ENCODE data around the gene EEFSEC.

The EEFSEC gene

GRCh38 chr3:128379367-128380160, 226.3 kb downstream of the EEFSEC start:
- DNase-seq (ENCODE audit: low read depth): no peak
- H3K4me3 ChIP-seq (ENCODE audit: control insufficient read depth, low read depth, low read length): no peak overlapping the region
- no peak for TF ChIP-seq CTCF (IDR thresholded peaks at IDR 0.05; ENCODE audit: control insufficient read depth, insufficient read depth, low read depth, low read length, missing control alignments)

GRCh38 chr3:128380295-128380694, 227.0 kb downstream of the EEFSEC start:
- no peak for DNase-seq (ENCODE audit: low read depth)
- TF ChIP-seq CTCF (IDR thresholded peaks at IDR 0.05; ENCODE audit: control insufficient read depth, insufficient read depth, low read depth, low read length, missing control alignments): no peak
- no peak overlapping the region for H3K4me3 ChIP-seq (ENCODE audit: control insufficient read depth, low read depth, low read length)

DNA sequence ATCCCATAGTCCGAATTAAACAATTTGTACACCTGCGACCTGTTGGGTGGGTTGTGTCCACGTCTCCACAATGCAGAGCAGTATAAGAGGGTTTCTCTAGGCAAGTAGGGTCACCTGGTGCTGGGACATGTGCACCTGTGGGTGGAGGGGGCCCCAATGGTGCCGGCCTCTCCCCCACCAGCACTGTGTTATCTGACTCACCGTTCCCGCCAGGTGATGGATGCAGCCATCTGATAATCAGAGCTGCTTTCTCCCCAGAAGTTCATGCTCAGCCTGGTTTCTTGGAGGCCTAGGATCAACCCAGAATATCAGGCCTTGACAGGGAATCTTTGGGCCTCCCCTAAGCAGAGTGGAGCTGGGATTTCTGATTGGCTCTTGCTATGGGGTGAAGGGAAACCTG, 227.4 kb downstream of the EEFSEC start:
- DNase-seq (ENCODE audit: low read depth): no peak
- H3K4me3 ChIP-seq (ENCODE audit: control insufficient read depth, low read depth, low read length): no peak overlapping the region
- no peak for TF ChIP-seq CTCF (IDR thresholded peaks at IDR 0.05; ENCODE audit: control insufficient read depth, insufficient read depth, low read depth, low read length, missing control alignments)

- no peak for DNase-seq (ENCODE audit: low read depth)
These were observed 228.3 kb downstream of the EEFSEC start for GRCh38 chr3:128381609-128382008.

DNA sequence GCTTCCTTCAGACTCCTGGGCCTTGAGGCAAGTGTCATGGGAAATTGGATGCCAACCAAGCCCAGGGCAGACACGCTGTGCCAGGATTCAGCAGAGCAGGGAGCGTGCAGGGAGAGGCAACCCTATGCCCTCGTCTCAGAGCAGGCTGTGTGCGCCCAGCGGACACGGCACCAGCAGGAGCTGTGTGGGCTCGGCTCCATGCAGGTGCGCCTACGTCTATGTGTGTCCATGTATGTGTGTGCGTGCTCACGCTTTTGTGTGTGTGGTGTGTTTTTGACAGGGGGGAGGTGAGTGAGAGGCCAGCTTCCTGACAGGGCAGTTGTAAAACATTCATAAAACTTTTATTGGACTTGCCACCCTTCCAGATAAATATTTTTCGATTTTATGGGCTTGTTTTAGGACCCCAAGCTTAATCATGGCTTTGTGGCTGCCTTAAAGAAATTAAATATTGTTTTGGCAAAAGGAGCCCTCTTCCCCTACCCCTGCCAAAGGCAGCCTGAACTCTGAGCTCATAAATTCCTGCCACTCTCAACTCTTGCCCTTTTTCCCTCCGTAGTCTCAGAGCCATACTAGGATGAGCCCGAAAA, 229.0 kb downstream of the EEFSEC start:
- no peak for DNase-seq (ENCODE audit: low read depth)
- TF ChIP-seq CTCF (IDR thresholded peaks at IDR 0.05; ENCODE audit: control insufficient read depth, insufficient read depth, low read depth, low read length, missing control alignments): no peak
- H3K4me3 ChIP-seq (ENCODE audit: control insufficient read depth, low read depth, low read length): no peak overlapping the region

More at GRCh38 chr3:128381609-128382008, 228.3 kb downstream of the EEFSEC start:
- H3K4me3 ChIP-seq (ENCODE audit: control insufficient read depth, low read depth, low read length): no peak overlapping the region
- TF ChIP-seq CTCF (IDR thresholded peaks at IDR 0.05; ENCODE audit: control insufficient read depth, insufficient read depth, low read depth, low read length, missing control alignments): no peak

GRCh38 chr3:128383316-128384235, 230.3 kb downstream of the EEFSEC start:
- no peak for DNase-seq (ENCODE audit: low read depth)
- no peak overlapping the region for H3K4me3 ChIP-seq (ENCODE audit: control insufficient read depth, low read depth, low read length)
- TF ChIP-seq CTCF (IDR thresholded peaks at IDR 0.05; ENCODE audit: control insufficient read depth, insufficient read depth, low read depth, low read length, missing control alignments): no peak

Measured in AG09309 (cell line).